Measurements from ENCODE around the gene EFEMP2.

Gene EFEMP2

DNA sequence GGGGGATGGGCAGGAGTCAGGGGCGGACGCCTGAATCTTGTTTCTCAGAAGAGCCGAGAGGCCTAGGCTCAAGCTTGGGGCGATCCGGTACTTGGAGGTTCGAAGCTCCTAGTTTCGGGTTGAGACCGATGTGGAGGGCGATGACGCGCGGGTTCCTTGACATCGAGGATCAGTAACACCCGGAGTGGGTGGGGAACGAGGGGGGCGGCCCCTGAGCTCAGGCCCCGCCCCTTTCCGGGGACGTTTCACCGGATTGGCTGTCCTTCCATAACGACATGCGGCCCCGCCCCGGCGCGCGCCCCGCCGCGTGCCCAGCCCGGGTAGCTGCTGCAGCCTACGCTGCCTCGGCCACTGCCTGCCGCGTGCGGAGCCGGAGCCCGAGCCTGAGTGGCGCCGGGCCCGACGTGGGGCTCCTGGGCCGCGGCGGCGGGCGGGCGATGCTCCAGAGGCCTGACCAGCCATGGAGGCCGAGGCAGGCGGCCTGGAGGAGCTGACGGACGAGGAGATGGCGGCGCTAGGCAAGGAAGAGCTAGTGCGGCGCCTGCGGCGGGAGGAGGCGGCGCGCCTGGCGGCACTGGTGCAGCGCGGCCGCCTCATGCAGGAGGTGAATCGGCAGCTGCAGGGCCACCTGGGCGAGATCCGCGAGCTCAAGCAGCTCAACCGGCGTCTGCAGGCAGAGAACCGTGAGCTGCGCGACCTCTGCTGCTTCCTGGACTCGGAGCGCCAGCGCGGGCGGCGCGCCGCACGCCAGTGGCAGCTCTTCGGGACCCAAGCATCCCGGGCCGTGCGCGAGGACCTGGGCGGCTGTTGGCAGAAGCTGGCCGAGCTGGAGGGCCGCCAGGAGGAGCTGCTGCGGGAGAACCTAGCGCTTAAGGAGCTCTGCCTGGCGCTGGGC, 18.0 kb upstream of the EFEMP2 start, which contains the start of gene CCDC85B:
Gene CCDC85B, plus strand, starts transcription at position 350 of the 895 bp plus-strand sequence. Its CDS starts 111 bp downstream, at position 461.
- WGBS = under 1% methylated on average over 94 of the region's 94 CpGs
- Histone ChIP-seq H3K36me3 (ENCODE audit: insufficient read depth, low read length) (peaks cover 14% of the 10 kb centered on the region), H3K27me3 (ENCODE audit: insufficient read depth, low read length) (peaks cover 14% of the 10 kb centered on the region), H3K9ac (ENCODE audit: low read depth, low read length) (peak within 1 kb of the TSS; percentile 88), H3K4me3 (ENCODE audit: low read length) (peak within 1 kb of the TSS; percentile 88), H3K4me1 (ENCODE audit: insufficient read depth, low read length) (peaks cover 13% of the 10 kb centered on the region), H3K9me3 (ENCODE audit: insufficient read depth, low read depth, low read length) (no peaks in the 10 kb centered on the region), H3K27ac (ENCODE audit: low read depth, low read length) (peak within 1 kb of the TSS; percentile 58)

DNA sequence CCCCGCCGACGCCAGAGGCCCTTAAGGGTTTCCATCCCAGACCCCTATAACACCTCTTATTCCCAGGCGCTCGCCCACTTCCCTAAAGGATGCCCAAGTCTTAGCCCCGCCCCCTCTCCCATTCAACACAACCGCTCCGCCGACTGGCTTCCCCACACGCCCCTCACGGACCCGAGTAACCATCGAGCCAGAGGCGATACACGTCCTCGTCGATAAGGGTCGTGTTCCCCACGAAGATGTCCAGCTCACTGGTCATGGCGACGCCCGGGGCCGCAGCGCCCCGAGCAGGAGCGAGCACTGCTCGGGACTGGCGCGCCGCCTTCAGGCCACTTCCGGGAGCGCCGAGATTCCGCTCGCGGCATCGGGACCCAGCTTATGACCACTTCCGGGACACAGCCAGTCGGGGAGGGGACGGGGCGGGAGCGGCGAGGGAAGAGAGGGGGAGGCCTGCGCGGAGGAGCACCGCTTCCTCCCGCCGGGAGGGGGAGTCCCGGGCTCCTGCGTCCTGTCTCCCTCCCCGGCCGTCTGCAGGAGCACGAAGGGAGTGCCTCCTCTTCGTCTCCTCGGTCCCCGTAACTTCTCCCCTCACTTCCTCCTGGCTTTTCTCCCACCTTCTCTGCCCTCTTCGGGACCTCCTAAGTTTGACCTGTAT, 15.7 kb upstream of the EFEMP2 start, which contains the start of gene FIBP:
Gene FIBP, minus strand, starts transcription at position 309 of the 652 bp plus-strand sequence. Its CDS starts 53 bp downstream, at position 256.
- H3K4me3 ChIP-seq (ENCODE audit: low read length) = peak within 1 kb of the TSS; percentile 88
- H3K27ac ChIP-seq (ENCODE audit: low read depth, low read length) = peak within 1 kb of the TSS; percentile 70
- H3K9me3 ChIP-seq (ENCODE audit: insufficient read depth, low read depth, low read length) = no peaks in the 10 kb centered on the region
- peaks cover 14% of the 10 kb centered on the region for H3K27me3 ChIP-seq (ENCODE audit: insufficient read depth, low read length)
- H3K36me3 ChIP-seq (ENCODE audit: insufficient read depth, low read length) = peaks cover 34% of the 10 kb centered on the region
- H3K9ac ChIP-seq (ENCODE audit: low read depth, low read length) = peak within 1 kb of the TSS; percentile 70
- H3K4me1 ChIP-seq (ENCODE audit: insufficient read depth, low read length) = peaks cover 13% of the 10 kb centered on the region
- WGBS = under 1% methylated on average over 57 of the region's 57 CpGs

DNA sequence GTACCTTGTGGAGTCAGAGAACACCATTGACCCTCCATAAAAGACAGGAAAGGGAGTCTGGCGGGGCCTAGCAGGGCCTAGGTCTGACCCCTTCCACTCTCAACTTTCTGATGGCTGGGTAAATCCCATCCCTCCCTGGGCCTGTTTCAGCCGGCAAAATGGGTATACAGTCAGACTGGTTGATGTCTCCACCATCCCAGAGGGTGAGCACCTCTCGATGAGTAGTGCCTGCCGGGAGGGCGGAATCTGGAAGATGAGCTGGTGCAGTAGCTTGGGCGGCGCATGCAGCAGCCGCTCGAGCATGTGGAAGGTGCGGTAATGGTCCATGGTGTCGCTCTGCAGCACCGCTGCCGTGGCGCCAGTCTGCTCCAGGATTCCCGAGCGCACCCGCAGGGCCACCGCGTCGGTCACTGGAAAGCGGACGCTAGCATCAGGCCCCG, 15.1 kb upstream of the EFEMP2 start:
- no peaks in the 10 kb centered on the region for H3K9me3 ChIP-seq (ENCODE audit: insufficient read depth, low read depth, low read length)
- H3K27ac ChIP-seq (ENCODE audit: low read depth, low read length) = peak overlapping the region; percentile 70; the same call in 1 of the 2 replicates
- peak overlapping the region; percentile 70 for H3K9ac ChIP-seq (ENCODE audit: low read depth, low read length)
- 5% methylated on average over 23 of the region's 23 CpGs for WGBS
- peaks cover 13% of the 10 kb centered on the region for H3K4me1 ChIP-seq (ENCODE audit: insufficient read depth, low read length)
- H3K36me3 ChIP-seq (ENCODE audit: insufficient read depth, low read length) = peaks cover 38% of the 10 kb centered on the region
- H3K4me3 ChIP-seq (ENCODE audit: low read length) = peak overlapping the region; percentile 88
- peaks cover 14% of the 10 kb centered on the region for H3K27me3 ChIP-seq (ENCODE audit: insufficient read depth, low read length)

DNA sequence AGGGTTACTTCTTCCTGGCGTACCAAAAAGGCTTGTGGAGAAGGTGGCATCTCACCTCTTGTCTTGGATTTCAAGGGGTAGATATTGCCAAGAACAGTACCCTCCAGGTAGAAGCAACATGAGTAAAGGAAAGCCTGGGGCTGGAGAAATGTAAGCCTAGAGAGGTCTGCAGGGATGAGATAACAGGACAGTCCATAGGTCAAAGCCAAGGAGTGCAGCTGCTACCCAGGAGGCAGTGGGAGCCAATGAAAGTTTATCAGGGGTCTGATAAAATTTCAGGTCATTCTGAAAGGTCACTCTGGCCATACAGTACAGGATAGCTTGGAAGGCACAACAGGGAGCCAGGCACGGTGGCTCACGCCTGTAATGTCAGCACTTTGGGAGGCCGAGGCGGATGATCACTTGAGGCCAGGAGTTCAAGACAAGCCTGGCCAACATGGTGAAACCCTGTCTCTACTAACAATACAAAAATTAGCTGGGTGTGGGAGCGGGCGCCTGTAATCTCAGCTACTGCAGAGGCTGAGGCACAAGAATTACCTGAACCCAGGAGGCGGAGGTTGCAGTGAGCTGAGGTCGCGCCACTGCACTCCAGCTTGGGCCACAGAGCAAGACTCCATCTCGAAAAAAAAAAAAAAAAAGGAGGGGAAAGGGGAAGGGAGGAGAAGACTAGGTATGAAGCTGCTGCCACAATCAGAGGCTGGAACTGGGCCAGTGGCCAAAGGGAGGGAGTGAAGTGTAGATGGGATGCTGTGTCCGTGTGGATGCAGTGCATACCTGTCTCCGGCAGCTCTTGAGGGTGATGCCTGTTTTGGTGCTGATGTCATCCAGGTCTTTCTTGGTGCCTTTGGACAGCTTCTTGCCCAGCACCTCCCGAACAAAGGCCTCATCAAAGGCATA, 14.5 kb upstream of the EFEMP2 start:
- Histone ChIP-seq H3K27ac (ENCODE audit: low read depth, low read length) (no peak overlapping the region), H3K27me3 (ENCODE audit: insufficient read depth, low read length) (peaks cover 14% of the 10 kb centered on the region), H3K36me3 (ENCODE audit: insufficient read depth, low read length) (peaks cover 44% of the 10 kb centered on the region), H3K4me3 (ENCODE audit: low read length) (peak overlapping the region; percentile 88), H3K9me3 (ENCODE audit: insufficient read depth, low read depth, low read length) (no peaks in the 10 kb centered on the region), H3K4me1 (ENCODE audit: insufficient read depth, low read length) (peaks cover 13% of the 10 kb centered on the region), H3K9ac (ENCODE audit: low read depth, low read length) (peak overlapping the region; percentile 70)
- 88% methylated on average over 14 of the region's 14 CpGs for WGBS

DNA sequence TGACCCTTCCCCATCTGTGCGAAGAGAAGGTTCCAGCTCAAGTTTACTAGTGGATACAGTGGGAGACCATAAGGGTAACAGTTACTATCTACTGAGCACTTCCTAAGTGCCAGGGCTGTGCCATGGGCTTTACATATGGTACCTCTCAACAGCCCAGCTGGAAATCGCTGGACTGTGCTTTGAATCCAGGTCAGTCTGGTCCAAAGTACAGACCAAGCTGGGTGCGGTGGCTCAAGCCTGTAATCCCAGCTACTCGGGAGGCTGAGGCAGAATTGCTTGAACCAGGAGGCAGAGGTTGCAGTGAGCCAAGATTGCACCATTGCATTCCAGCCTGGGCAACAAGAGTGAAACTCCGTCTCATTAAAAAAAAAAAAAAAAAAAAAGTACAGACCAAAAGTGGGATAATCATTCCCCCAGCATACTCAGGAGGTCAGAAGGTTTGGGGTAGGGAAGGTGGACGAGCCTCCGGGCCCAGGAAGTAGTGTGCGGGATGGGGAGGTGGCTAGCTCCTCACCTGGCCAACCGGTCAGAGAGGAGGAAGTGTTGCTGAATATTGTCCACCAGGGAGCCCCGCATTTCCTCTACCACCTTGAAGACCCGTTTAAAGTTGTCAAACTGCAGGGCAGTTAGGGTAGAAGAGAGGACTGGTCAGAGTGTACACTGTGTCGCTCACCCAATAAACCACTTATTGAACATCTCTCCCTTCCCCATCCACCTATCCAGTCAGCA, 13.4 kb upstream of the EFEMP2 start:
- Histone ChIP-seq H3K9ac (ENCODE audit: low read depth, low read length) (no peak overlapping the region), H3K36me3 (ENCODE audit: insufficient read depth, low read length) (peaks cover 45% of the 10 kb centered on the region), H3K4me1 (ENCODE audit: insufficient read depth, low read length) (peaks cover 10% of the 10 kb centered on the region), H3K27me3 (ENCODE audit: insufficient read depth, low read length) (peaks cover 14% of the 10 kb centered on the region), H3K27ac (ENCODE audit: low read depth, low read length) (no peak overlapping the region), H3K9me3 (ENCODE audit: insufficient read depth, low read depth, low read length) (no peaks in the 10 kb centered on the region), H3K4me3 (ENCODE audit: low read length) (no peak overlapping the region)
- 96% methylated on average over 10 of the region's 12 CpGs for WGBS

DNA sequence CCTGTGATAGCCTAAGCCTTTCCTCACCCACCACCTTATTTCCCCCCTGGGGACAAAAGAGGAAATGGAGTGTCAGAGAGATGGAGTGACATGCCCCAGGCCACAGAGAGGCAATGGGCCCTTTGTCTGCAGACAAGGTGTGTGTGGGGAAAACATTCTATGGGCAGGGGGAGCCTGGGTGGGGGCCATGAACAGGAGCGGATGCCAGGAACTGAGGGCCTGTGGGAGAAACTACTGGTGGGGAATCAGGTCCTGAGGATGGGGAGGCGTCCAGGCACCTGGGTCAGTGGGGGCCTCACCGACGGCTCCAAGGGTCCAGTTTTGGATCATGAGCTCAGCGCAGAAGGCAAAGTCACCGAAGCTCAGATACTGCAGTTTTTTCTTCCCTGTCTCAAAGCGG, 12.6 kb upstream of the EFEMP2 start:
- Histone ChIP-seq H3K4me3 (ENCODE audit: low read length) (no peak overlapping the region), H3K9ac (ENCODE audit: low read depth, low read length) (no peak overlapping the region), H3K27me3 (ENCODE audit: insufficient read depth, low read length) (peaks cover 13% of the 10 kb centered on the region), H3K9me3 (ENCODE audit: insufficient read depth, low read depth, low read length) (no peaks in the 10 kb centered on the region), H3K4me1 (ENCODE audit: insufficient read depth, low read length) (peaks cover 10% of the 10 kb centered on the region), H3K27ac (ENCODE audit: low read depth, low read length) (no peak overlapping the region), H3K36me3 (ENCODE audit: insufficient read depth, low read length) (peaks cover 45% of the 10 kb centered on the region)
- 95% methylated on average over 7 of the region's 7 CpGs for WGBS

DNA sequence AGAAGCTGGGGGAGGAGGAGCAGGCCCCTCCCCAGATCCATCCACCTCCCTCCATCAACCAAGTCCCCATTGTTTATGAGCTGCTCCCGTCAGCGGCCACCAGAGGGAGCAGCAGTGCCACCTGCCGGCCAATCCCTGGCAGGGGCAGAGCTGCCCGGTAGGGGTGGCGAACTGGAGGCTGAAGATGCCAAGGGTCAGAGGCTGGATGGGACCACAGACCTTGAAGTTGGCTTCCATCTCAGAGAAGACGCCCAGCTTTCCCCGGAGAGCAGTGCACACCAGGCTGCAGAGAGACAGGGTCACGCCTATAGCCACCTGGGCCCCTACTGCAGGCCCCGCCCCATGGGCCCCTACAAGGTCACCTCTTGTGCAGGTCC, 12.1 kb upstream of the EFEMP2 start:
- H3K27ac ChIP-seq (ENCODE audit: low read depth, low read length) = no peak overlapping the region
- H3K4me1 ChIP-seq (ENCODE audit: insufficient read depth, low read length) = peaks cover 5% of the 10 kb centered on the region
- H3K9ac ChIP-seq (ENCODE audit: low read depth, low read length) = no peak overlapping the region
- H3K36me3 ChIP-seq (ENCODE audit: insufficient read depth, low read length) = peaks cover 45% of the 10 kb centered on the region
- peaks cover 8% of the 10 kb centered on the region for H3K27me3 ChIP-seq (ENCODE audit: insufficient read depth, low read length)
- WGBS = 34% methylated on average over 9 of the region's 9 CpGs
- H3K4me3 ChIP-seq (ENCODE audit: low read length) = no peak overlapping the region
- H3K9me3 ChIP-seq (ENCODE audit: insufficient read depth, low read depth, low read length) = no peaks in the 10 kb centered on the region

DNA sequence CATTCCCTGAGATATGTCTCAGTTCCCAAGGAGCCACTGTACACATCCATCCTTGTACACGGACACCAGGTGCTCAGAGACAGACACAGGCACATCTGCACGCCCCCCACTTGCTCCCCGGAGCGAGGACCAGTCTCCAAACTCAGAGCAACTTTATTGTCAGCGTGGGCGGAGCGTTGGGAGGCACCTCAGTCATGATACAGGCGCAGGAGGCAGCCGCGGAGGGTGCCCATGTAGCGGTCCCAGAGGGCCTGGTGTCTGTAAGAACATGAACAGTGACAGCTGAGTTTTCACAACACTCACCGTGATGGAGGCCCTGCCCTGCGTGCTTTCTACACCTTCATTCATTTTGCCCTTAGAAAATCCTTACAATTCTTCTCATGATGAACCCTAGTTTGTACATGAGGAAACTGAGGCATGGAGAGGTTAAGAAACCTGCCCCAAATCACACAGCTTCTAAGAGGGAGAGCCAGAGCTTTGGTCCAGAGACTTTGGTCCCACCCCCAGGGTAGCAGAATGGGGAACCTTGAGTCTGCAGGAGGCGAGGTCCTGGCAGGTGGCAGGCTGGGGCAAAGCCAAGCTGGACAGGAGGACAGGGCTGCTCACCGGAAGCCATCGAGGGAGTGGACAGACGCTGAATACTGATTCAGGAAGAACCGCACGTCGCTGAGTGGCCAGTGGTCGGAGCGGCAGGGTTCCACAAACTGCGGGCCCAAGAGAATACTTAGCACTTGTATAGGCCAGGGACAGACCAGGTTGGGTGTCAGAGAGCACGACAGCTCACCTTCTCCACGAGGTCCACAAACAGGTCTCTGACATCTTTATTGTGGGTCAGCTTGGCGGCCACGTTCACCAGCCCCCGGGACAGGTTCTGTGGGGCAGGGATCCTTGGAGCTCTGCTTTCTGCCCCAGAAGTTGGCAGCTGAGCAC, 11.5 kb upstream of the EFEMP2 start:
- WGBS = 94% methylated on average over 28 of the region's 28 CpGs
- Histone ChIP-seq H3K27ac (ENCODE audit: low read depth, low read length) (no peak overlapping the region), H3K27me3 (ENCODE audit: insufficient read depth, low read length) (peaks cover 1% of the 10 kb centered on the region; the same call in 1 of the 2 replicates), H3K9me3 (ENCODE audit: insufficient read depth, low read depth, low read length) (no peaks in the 10 kb centered on the region), H3K4me1 (ENCODE audit: insufficient read depth, low read length) (peaks cover 3% of the 10 kb centered on the region), H3K4me3 (ENCODE audit: low read length) (no peak overlapping the region), H3K36me3 (ENCODE audit: insufficient read depth, low read length) (peaks cover 45% of the 10 kb centered on the region), H3K9ac (ENCODE audit: low read depth, low read length) (no peak overlapping the region)

DNA sequence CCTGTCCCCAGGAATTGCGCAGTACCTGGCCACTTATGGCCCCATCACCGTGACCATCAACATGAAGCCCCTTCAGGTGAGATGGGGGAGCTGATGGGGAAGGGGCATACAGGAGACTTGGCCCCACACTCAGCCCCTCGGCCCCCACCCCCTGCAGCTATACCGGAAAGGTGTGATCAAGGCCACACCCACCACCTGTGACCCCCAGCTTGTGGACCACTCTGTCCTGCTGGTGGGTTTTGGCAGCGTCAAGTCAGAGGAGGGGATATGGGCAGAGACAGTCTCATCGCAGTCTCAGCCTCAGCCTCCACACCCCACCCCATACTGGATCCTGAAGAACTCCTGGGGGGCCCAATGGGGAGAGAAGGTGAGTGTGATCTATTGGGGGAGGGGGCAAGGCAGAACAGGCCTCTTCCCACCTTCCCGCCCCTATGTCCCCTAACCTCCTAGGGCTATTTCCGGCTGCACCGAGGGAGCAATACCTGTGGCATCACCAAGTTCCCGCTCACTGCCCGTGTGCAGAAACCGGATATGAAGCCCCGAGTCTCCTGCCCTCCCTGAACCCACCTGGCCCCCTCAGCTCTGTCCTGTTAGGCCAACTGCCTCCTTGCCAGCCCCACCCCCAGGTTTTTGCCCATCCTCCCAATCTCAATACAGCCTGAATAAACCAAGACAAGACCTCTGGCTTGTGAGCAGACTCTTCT, 10.6 kb upstream of the EFEMP2 start:
- H3K4me3 ChIP-seq (ENCODE audit: low read length) = no peak overlapping the region
- H3K27ac ChIP-seq (ENCODE audit: low read depth, low read length) = no peak overlapping the region
- no peaks in the 10 kb centered on the region for H3K27me3 ChIP-seq (ENCODE audit: insufficient read depth, low read length)
- WGBS = 92% methylated on average over 11 of the region's 13 CpGs
- H3K9ac ChIP-seq (ENCODE audit: low read depth, low read length) = no peak overlapping the region
- peaks cover 3% of the 10 kb centered on the region; the same call in 1 of the 2 replicates for H3K4me1 ChIP-seq (ENCODE audit: insufficient read depth, low read length)
- H3K36me3 ChIP-seq (ENCODE audit: insufficient read depth, low read length) = peaks cover 45% of the 10 kb centered on the region
- H3K9me3 ChIP-seq (ENCODE audit: insufficient read depth, low read depth, low read length) = no peaks in the 10 kb centered on the region

All from HUES64 (cell line).